ENCODE results near the gene CHCHD3. TPM values are rescaled to one million over a fixed set of nuclear protein-coding genes. Genes with fewer than 3 reads are reported as not detected.

Gene CHCHD3
- total RNA-seq, 1 experiment from 2014 or later, result 114 TPM

- TF ChIP-seq CBFB (CRISPR knock-in tag; IDR thresholded peaks at IDR 0.05; ENCODE audit: low read depth) (no peak), NR3C1 (CRISPR knock-in tag; conservative IDR thresholded peaks at IDR 0.05; ENCODE audit: low read depth) (no peak), AR (CRISPR knock-in tag; IDR thresholded peaks at IDR 0.05) (no peak), USF2 (CRISPR knock-in tag; IDR thresholded peaks at IDR 0.05) (no peak), ZNF281 (CRISPR knock-in tag; IDR thresholded peaks at IDR 0.05) (no peak), RELA (CRISPR knock-in tag; IDR thresholded peaks at IDR 0.05; ENCODE audit: borderline replicate concordance) (no peak)
These were observed 162.1 kb downstream of the CHCHD3 start (continued) for GRCh38 chr7:132919771-132920170.

DNA sequence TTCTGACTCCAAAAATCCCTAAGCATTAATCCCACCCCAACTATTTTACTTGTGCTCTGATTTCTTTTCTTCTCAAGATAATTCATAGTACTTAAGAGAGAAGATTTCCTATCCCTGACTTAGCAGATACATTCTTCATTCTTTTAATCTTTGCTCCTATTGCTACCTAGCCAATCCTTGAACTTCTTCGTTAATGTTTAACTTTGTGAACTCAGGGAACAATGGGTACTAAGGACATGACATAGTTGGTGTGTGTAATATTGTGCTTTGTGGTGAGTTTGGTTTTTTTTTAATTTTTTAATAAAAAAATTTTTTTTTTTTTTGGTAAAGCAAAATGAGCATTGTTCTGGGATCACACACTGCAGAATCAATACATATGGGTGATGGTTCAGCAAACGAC lies 166.2 kb downstream of the CHCHD3 start:
- Mint-ChIP-seq H3K27me3 (ENCODE audit: low read depth) (no peaks in the 10 kb centered on the region), H3K4me3 (no peak overlapping the region), H3K27ac (no peak overlapping the region), H3K9me3 (no peaks in the 10 kb centered on the region), H3K4me1 (peaks cover 5% of the 10 kb centered on the region), H3K36me3 (peaks cover 11% of the 10 kb centered on the region)
- no peak for ATAC-seq
- ChIA-PET CTCF (no interaction called here), POLR2A (no interaction called here)
- no peak for DNase-seq (ENCODE audit: low spot score)
- no peak for TF ChIP-seq IRF2 (CRISPR knock-in tag; IDR thresholded peaks at IDR 0.05; ENCODE audit: borderline replicate concordance, low read depth)
- no peak for TF ChIP-seq GRHL2 (CRISPR knock-in tag; IDR thresholded peaks at IDR 0.05; ENCODE audit: insufficient replicate concordance, severe bottlenecking)
- no peak for TF ChIP-seq ARID4B (CRISPR knock-in tag; IDR thresholded peaks at IDR 0.05; ENCODE audit: borderline replicate concordance)
- no peak for TF ChIP-seq NFYB (CRISPR knock-in tag; conservative IDR thresholded peaks at IDR 0.05; ENCODE audit: low read depth)
- no peak for TF ChIP-seq HMGXB4 (CRISPR knock-in tag; IDR thresholded peaks at IDR 0.05)
- no peak for TF ChIP-seq MYBL2 (CRISPR knock-in tag; IDR thresholded peaks at IDR 0.05)
- no peak for TF ChIP-seq RORB (CRISPR knock-in tag; IDR thresholded peaks at IDR 0.05)
- no peak for TF ChIP-seq GABPB1 (CRISPR knock-in tag; IDR thresholded peaks at IDR 0.05)
- TF ChIP-seq E2F5 (CRISPR knock-in tag; IDR thresholded peaks at IDR 0.05), result no peak
- TF ChIP-seq AR (CRISPR knock-in tag; IDR thresholded peaks at IDR 0.05), result no peak
- no peak for TF ChIP-seq FOXP4 (CRISPR knock-in tag; IDR thresholded peaks at IDR 0.05)
- TF ChIP-seq NFATC4 (CRISPR knock-in tag; IDR thresholded peaks at IDR 0.05), result no peak

Measured in WTC11 (cell line).